Liver (tissue), 3 donors: ENCODE measurements around the gene CCDC33.

ENCODE experiments used
- GABPA ChIP-seq, 2 donors: IDR thresholded peaks in 1 of 2; conservative IDR thresholded peaks in 1 of 2; 2 replicates each; pipeline ENCODE4 v1.6.1; 2016; ENCODE audit warnings: antibody characterized with exemption in 2 of 2, mild to moderate bottlenecking in 1 of 2, moderate library complexity in 1 of 2
- JUND ChIP-seq, 2 donors: IDR thresholded peaks; 2 replicates each; pipeline ENCODE4 v1.6.1; 2016; ENCODE audit warnings: antibody characterized with exemption in 2 of 2
- REST ChIP-seq: IDR thresholded peaks from 2 replicates; pipeline ENCODE4 v1.6.1; 2016; ENCODE audit warnings: antibody characterized with exemption, mild to moderate bottlenecking
- SP1 ChIP-seq: IDR thresholded peaks from 2 replicates; pipeline ENCODE4 v1.6.1; 2018; ENCODE audit warnings: antibody characterized with exemption, mild to moderate bottlenecking
- TF ChIP-seq, protein P1 (sequence below): fragments of 150-350 bp; IDR thresholded peaks from 2 replicates; pipeline ENCODE4 v1.5.1; 2017; ENCODE audit warnings: improper control_type of control experiment, low read depth, low read length; ENCODE audit not compliant: missing input control
- TF ChIP-seq, protein P2 (sequence below): IDR thresholded peaks from 2 replicates; pipeline ENCODE4 v1.6.1; 2016; ENCODE audit warnings: antibody characterized with exemption
- donor health status: healthy.
- donor health status: healthy.

- TF ChIP-seq REST (no peak), JUND (IDR thresholded peaks at IDR 0.05) (no peak), SP1 (no peak), GABPA (IDR thresholded peaks at IDR 0.05 in 1 of 2, conservative IDR thresholded peaks at IDR 0.05 in 1 of 2) (no peak)
- TF ChIP-seq, protein P1, sequence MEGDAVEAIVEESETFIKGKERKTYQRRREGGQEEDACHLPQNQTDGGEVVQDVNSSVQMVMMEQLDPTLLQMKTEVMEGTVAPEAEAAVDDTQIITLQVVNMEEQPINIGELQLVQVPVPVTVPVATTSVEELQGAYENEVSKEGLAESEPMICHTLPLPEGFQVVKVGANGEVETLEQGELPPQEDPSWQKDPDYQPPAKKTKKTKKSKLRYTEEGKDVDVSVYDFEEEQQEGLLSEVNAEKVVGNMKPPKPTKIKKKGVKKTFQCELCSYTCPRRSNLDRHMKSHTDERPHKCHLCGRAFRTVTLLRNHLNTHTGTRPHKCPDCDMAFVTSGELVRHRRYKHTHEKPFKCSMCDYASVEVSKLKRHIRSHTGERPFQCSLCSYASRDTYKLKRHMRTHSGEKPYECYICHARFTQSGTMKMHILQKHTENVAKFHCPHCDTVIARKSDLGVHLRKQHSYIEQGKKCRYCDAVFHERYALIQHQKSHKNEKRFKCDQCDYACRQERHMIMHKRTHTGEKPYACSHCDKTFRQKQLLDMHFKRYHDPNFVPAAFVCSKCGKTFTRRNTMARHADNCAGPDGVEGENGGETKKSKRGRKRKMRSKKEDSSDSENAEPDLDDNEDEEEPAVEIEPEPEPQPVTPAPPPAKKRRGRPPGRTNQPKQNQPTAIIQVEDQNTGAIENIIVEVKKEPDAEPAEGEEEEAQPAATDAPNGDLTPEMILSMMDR = no peak
- TF ChIP-seq, protein P2, sequence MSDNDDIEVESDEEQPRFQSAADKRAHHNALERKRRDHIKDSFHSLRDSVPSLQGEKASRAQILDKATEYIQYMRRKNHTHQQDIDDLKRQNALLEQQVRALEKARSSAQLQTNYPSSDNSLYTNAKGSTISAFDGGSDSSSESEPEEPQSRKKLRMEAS = no peak
These were observed 99.3 kb downstream of the CCDC33 start for GRCh38 chr15:74335396-74335795.
